Activated naive CD4-positive, alpha-beta T cell treated with anti-CD3 and anti-CD28 coated beads, Interleukin-2, amount 10 ng/mL, durations not matched to agents 5 hours and 36 hours (primary cell): Measurements from ENCODE around the gene METTL2B. TPM values are rescaled to one million over a fixed set of nuclear protein-coding genes. Genes with fewer than 3 reads are reported as not detected.

Experiments
- total RNA-seq, 2 experiments: library from RNA; stranded (reverse); gene quantifications; one replicate each; pipeline ENCODE4 v1.2.3, GENCODE V29; 2021

Gene METTL2B
- total RNA-seq = 10 to 100 TPM; 21.1 to 23.2 TPM

GRCh38 chr7:128476402-128477335, at the start of gene METTL2B:
Gene METTL2B, plus strand, starts transcription at chr7:128476748. Its CDS starts 18 bp downstream, at chr7:128476766.

GRCh38 chr7:128455543-128456254, 20.8 kb upstream of the METTL2B start, which contains the start of gene HILPDA:
Gene HILPDA, plus strand, starts transcription at chr7:128455878. Its CDS starts 1,391 bp downstream, at chr7:128457269.

Other genes starting within 250 kb of the METTL2B start
- gene LEP, start 235.5 kb upstream of the METTL2B start, total RNA-seq = not detected
- 10 to 100 TPM; 35.7 to 38.6 TPM for gene RBM28, start 132.8 kb upstream of the METTL2B start, total RNA-seq
- under 1 TPM; 0.34 to 0.55 TPM for gene PRRT4, start 115.1 kb upstream of the METTL2B start, total RNA-seq
- gene IMPDH1, start 66.8 kb upstream of the METTL2B start, total RNA-seq = 10 to 100 TPM; 56.3 to 60.3 TPM
- 10 to 100 TPM; 23.5 to 24.9 TPM for gene HILPDA, start 20.9 kb upstream of the METTL2B start, total RNA-seq
- gene GARIN1A, start 195.5 kb downstream of the METTL2B start, total RNA-seq = under 1 TPM; 0.17 to 0.45 TPM